Mononuclear cell (primary cell): ENCODE results near the gene FANCE. TPM values are rescaled to one million over a fixed set of nuclear protein-coding genes. Genes with fewer than 3 reads are reported as not detected.
"Not testable (repeated sequence)": the region's sequence is repeated elsewhere in the genome, so short reads cannot be mapped to it uniquely, and the experiment has no call there.

Experiments
- H3K27me3 ChIP-seq: 2 replicates; pipeline ENCODE4 v1.6.0; 2011; ENCODE audit warnings: low read length, control low read depth; ENCODE audit not compliant: insufficient read depth
- H3K4me1 ChIP-seq: 2 replicates; pipeline ENCODE4 v1.5.1; 2011; ENCODE audit warnings: mild to moderate bottlenecking, low read length, control low read depth; ENCODE audit not compliant: insufficient read depth
- H3K4me3 ChIP-seq: 2 replicates; pipeline ENCODE4 v1.5.1; 2011; ENCODE audit warnings: mild to moderate bottlenecking, low read length, moderate library complexity
- H3K9me3 ChIP-seq: 2 replicates; pipeline ENCODE4 v1.5.1; 2011; ENCODE audit warnings: low read depth, mild to moderate bottlenecking, control low read depth, low read length
- total RNA-seq: library from RNA; depleted of rRNA; stranded (reverse); fragments of >200 nt; gene quantifications from one replicate; pipeline ENCODE4 v1.2.3, GENCODE V29; 2012

Gene FANCE
- total RNA-seq, 1 donor, result 1.4 TPM

DNA sequence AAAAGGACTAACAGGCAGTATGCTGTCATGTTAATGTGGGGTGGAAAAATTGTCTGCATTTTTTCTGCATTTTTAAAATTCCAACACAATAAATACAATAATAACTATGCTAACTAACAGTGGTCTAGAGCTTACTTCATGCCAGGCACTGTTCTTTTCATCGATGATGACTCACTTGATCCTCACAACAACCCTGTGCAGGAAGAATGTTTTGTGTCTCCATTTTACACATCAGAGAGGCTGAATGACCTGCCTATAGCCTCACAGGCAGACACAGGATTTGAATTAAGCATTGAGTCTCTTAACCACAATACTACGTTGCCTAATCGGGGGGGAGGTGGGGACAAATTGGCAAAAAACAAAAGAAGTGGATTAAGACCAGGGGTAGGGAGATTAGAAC, 26.9 kb upstream of the FANCE start:
- Histone ChIP-seq H3K27me3 (no peaks in the 10 kb centered on the region), H3K4me1 (peaks cover 15% of the 10 kb centered on the region), H3K4me3 (no peak overlapping the region), H3K9me3 (peaks cover 15% of the 10 kb centered on the region)

DNA sequence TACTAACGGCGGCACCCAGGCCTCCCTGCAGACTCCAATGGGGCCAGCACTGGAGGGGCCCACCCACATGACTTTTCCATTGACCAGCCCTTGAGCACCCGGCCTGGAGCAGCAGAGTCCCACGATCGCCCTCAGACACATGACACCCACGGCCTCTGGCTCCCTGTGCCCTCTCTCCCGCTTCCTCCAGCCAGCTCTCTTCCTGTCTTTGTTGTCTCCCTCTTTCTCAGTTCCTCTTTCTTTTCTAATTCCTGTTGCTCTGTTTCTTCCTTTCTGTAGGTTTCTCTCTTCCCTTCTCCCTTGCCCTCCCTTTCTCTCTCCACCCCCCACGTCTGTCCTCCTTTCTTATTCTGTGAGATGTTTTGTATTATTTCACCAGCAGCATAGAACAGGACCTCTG, 26.1 kb upstream of the FANCE start:
- Histone ChIP-seq H3K4me3 (no peak overlapping the region), H3K4me1 (peaks cover 15% of the 10 kb centered on the region), H3K9me3 (peaks cover 15% of the 10 kb centered on the region), H3K27me3 (no peaks in the 10 kb centered on the region)

DNA sequence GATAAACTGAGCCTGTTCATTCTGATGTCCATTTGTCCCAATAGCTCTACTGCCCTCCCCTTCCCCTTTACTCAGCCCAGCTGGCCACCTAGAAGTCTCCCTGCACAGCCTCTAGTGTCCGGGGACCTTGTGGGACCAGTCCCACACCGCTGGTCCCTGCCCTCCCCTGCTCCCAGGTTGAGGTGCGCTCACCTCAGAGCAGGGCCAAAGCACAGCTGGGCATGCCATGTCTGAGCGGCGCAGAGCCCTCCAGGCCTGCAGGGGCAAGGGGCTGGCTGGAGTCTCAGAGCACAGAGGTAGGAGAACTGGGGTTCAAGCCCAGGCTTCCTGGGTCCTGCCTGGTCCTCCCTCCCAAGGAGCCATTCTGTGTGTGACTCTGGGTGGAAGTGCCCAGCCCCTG, 24.7 kb upstream of the FANCE start:
- H3K4me1 ChIP-seq, result peaks cover 15% of the 10 kb centered on the region
- H3K27me3 ChIP-seq, result no peaks in the 10 kb centered on the region
- peaks cover 15% of the 10 kb centered on the region for H3K9me3 ChIP-seq
- no peak overlapping the region for H3K4me3 ChIP-seq

DNA sequence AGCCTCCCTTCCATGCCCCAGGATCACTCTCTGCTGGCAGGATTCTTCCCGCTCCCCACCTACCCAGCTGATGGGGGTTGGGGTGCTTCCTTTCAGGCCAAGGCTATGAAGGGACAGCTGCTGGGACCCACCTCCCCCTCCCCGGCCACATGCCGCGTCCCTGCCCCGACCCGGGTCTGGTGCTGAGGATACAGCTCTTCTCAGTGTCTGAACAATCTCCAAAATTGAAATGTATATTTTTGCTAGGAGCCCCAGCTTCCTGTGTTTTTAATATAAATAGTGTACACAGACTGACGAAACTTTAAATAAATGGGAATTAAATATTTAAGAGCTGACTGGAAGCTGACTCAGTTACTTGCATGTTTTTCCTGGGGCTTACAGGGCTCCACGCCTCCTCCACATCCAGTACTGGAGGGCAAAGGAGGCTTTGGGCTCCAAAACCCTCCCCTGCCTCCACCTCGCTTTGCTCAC, 24.3 kb upstream of the FANCE start:
- Histone ChIP-seq H3K4me3 (no peak overlapping the region), H3K9me3 (peaks cover 15% of the 10 kb centered on the region), H3K4me1 (peaks cover 15% of the 10 kb centered on the region), H3K27me3 (no peaks in the 10 kb centered on the region)

DNA sequence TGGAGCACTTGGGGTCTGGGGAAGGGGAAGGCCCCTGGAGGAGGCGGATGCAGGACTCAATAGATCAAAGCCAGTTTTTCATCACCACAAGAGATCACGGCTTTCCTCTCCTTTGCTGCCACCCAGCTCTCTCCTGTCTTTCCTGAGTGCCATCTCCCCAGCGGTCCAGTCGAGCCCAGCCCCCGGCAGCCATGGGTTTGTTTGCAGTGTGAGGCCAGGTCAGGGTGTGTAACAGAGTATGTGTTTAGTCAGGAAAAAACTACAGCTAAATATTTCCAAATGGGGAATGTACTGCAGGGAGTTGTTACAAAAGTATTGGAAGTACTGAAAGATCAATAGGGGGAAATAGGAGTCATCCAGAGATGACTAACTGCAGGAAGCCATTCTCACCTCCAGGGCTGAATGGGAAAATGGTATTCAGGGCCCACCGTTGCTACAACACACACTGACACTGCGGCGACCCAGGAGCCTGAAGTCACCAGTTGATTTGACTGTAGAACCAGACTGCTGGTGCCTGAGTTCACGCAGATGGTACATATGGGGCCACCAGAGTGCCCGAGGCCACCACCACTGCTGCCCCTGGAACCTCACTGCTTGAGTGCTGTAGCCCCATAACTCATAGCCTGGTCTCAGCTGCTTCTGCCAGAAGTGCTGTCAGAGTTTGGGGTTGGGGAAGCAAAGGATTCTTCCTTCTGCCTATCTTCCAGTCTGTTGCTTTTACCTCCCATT, 23.6 kb upstream of the FANCE start:
- no peaks in the 10 kb centered on the region for H3K27me3 ChIP-seq
- H3K9me3 ChIP-seq, result peaks cover 15% of the 10 kb centered on the region
- H3K4me3 ChIP-seq, result no peak overlapping the region
- peaks cover 15% of the 10 kb centered on the region for H3K4me1 ChIP-seq

DNA sequence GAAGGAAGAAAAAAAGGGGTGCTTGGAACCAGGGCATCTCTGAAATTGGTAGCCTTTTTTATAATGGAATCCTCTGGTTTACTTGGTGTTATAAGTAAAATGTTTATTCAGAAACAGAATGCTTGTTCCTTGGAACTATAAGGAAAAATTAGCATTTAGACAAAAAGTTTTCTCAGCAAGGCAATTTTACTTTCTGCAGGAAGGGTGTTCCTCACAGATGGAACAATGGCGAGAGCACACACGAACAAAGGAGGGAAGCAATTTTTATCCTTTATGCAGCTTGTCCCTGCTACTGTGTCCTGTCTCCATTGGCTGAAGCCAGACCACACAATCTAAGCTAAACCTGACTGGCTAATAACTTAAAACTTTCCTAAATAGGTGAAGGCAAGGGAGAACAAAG, 22.7 kb upstream of the FANCE start:
- no peaks in the 10 kb centered on the region for H3K27me3 ChIP-seq
- H3K4me3 ChIP-seq, result no peak overlapping the region
- peaks cover 15% of the 10 kb centered on the region for H3K9me3 ChIP-seq
- peaks cover 15% of the 10 kb centered on the region for H3K4me1 ChIP-seq

DNA sequence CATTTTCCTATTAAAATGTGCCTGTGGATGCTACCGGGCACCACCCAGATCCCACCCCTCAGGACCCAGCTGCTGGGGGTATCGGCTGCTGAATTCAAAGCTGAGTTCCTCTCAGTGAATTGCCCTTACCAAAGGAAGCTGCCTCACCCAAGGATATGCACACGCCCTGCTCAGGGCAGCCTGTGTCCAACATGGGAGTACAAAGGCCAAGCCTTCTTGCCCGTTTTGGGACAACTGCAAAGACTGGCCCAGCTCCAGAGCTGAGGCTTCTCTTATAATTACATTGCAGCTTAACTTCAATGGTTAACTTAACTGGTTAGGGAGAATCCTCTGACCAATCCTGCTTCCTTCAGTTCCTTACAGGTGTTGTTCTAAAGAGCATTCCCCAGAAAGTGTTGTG, 19.8 kb upstream of the FANCE start:
- Histone ChIP-seq H3K4me1 (no peaks in the 10 kb centered on the region), H3K4me3 (no peak overlapping the region), H3K27me3 (no peaks in the 10 kb centered on the region), H3K9me3 (peaks cover 15% of the 10 kb centered on the region)

DNA sequence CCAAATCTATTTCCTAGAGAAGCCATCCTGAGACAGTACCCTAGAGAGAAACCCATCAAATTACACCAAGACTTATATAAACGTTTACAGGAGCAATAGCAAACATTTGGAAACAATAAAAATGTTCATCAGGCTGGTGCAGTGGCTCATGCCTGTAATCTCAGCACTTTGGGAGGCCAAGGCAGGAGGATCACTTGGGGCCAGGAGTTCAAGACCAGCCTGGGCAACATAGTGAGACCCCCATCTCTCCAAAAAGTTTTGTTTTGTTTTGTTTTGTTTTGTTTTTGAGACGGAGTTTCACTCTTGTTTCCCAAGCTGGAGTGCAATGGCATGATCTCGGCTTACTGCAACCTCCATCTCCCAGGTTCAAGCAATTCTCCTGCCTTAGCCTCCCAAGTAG, 19.4 kb upstream of the FANCE start:
- not testable (repeated sequence) for H3K4me3 ChIP-seq, H3K27me3 ChIP-seq, H3K4me1 ChIP-seq
- peaks cover 15% of the 10 kb centered on the region for H3K9me3 ChIP-seq

DNA sequence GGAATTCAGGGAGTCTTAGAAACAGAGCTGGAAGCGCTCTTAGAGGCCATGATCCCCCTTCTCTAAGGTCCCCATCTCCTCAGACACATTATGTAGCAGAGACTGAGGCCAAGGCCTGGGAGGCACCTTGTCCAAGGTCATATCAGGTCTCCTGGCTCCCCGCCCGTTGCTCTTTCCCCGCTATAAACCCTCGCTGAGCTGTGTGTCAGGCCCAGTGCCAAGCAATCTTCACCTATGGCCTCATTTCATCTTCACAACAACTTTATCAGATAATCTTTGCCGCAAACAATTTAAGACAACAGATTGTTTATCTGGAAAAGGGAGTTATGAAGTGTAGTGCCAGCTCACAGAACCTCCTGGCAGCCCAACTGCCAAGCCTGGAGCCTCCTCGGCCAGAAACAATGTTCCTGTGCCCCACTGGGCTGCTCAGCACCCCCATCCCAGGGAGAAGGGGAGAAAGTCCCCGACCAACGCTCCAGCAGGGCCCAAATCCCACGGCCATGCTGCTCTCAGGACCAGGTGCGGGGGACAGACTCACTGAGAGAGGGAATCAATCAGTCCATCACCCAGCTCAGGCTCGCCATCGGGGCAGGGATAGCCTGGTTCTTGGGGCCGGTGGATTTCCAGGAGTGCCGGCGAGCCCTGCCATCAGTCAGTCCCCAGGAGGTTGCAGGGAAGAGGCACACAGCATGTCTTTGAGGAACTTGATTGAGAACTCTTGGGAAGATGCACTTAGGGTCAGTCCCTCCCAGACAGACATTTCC, 16.9 kb upstream of the FANCE start:
- H3K4me3 ChIP-seq, result no peak overlapping the region
- no peaks in the 10 kb centered on the region for H3K27me3 ChIP-seq
- H3K4me1 ChIP-seq, result no peaks in the 10 kb centered on the region
- peaks cover under 1% of the 10 kb centered on the region for H3K9me3 ChIP-seq

DNA sequence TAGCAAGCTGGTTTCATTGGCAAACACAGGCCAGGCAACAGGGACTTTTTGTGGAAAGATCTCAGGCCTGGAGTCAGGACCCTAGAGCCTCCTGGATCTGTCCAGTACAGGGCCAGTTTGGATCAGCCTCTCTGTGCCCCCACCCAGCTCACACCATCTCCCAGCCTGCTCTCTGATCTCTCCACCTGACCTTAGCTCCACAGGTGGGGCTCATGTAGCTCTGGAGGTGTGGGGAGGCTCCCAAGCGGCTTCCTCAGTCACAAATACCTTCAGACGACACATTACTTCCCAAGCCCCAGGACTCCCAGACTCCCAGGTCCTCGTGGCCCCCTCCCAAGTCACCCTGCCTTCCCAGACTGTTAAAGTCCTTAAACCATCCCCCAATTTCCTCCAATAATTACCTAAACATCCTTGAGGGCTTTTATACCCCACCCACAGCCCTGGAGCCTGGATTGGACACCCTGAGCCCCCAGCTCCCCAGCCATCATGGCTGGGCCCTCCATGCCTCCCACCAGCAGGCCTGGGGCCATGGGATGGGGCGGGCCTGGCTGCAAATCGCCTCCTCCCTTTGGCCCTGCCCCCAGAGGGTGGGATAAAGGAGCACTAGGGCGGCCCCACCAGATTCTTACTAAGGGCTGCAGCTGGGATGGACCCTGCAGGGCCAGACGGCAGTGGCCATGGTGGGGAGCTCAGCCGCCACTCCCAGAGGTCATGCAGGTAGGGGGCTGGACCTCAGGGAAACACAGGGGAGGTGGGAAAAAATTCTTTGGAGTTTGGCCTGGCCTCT, 15.9 kb upstream of the FANCE start:
- Histone ChIP-seq H3K9me3 (no peaks in the 10 kb centered on the region), H3K27me3 (no peaks in the 10 kb centered on the region), H3K4me1 (no peaks in the 10 kb centered on the region), H3K4me3 (no peak overlapping the region)

DNA sequence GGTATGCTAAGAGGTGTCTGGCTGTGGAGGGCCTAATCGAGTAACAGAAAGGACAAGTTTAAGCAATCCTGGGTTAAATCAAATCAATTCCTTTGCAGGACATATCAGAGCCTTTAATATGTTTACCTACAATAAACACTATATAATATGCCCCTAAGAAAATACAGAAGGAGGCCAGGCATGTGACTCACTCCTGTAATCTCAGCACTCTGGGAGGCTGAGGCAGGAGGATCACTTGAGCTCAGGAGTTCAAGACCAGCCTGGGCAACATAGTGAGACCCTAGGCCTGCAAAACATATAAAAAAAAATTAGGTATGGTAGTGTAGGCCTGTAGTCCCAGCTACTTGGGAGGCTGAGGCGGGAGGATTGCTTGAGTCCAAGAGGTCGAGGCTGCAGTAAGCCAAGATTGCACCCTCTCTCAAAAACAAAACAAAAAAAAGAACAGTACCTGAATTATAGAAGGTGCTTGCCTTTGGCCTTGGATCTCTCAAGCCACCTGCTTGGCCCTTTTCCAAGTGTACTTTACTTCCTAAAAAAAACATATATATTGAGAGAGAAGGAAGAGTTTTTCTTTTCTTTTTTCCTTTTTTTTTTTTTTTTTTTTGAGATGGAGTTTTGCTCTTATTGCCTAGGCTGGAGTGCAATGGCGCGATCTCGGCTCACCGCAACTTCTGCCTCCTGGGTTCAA, 13.6 kb upstream of the FANCE start:
- H3K27me3 ChIP-seq, H3K9me3 ChIP-seq, H3K4me1 ChIP-seq, H3K4me3 ChIP-seq: not testable (repeated sequence)

DNA sequence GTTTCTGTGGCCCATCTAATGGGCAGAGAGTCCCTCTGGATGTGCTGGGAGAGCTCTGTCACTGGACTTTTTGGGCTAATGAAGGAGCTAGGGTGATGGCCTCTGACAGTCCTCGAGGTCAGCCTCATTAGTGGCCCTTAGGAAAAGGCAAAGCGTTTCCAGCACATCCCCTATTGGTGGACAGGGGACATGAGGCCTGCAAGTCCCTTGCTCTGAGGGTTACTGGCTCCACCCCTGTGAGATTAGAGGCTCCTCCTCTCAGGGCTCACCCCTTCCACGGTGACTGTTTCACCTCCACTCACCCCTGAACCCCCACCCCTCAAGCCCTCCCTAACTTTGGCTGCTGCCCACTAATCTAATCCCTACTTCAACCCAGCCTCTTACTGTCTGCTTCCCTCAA, 12.8 kb upstream of the FANCE start:
- Histone ChIP-seq H3K4me3 (no peak overlapping the region), H3K4me1 (no peaks in the 10 kb centered on the region), H3K27me3 (no peaks in the 10 kb centered on the region), H3K9me3 (no peaks in the 10 kb centered on the region)

DNA sequence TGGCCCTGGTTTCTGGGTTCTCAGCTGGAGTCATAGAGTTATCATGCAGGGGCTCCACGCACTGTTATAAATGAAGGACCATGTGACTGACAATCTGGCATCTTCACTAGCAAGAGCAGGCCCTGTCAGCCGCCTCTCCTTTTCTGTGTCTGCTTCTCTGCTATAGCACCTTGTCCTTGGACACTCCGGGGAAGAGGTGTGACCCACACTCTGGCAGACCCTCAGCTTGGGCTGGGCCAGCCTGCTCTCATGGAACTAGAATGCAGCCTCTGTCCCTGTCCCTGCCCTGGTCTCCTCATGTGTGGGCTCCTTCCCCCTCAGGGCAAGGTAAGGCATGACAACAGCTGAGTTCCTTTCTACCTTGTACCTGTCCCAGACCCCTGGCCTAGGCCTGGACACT, 10.9 kb upstream of the FANCE start:
- H3K9me3 ChIP-seq, result no peaks in the 10 kb centered on the region

DNA sequence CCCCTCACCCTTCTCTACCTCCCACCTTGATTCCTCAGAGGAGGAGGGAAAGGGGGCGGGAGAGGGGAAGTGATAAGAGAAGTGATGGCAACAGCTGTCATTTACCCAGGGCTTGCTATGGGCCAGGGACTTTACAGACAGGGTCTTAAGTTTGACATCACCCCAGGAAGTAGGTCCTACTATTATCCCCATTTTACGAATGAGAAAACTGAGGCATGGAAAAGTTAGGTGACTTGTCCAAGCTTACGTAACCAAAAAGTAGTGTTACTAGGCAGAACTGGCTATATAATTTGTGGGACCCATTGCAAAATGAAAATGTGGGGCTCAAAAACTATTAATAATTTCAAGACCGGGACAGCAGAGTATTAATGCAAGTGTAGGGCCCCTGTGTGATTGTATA, 10.5 kb upstream of the FANCE start:
- H3K27me3 ChIP-seq, result no peaks in the 10 kb centered on the region
- H3K4me1 ChIP-seq, result peaks cover 4% of the 10 kb centered on the region
- no peaks in the 10 kb centered on the region for H3K9me3 ChIP-seq
- no peak overlapping the region for H3K4me3 ChIP-seq

More for the DNA sequence above, 10.9 kb upstream of the FANCE start:
- no peak overlapping the region for H3K4me3 ChIP-seq
- H3K27me3 ChIP-seq, result no peaks in the 10 kb centered on the region
- H3K4me1 ChIP-seq, result peaks cover 4% of the 10 kb centered on the region

DNA sequence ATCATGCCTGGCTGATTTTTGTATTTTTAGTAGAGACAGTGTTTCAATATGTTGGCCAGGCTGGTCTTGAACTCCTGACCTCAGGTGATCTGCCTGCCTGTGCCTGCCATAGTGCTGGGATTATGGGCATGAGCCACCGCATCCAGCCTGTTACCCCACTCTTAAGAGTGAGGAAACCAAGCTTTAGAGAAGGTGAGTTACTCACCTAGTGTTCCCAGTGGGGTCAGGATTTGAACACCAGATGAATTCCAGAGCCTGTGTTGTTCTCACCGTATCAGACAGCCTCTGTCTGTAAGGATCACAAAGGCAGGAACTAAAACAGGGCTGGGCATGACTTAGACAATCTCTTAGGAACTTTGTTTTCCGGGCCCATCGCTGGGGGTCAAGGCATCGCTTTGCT, 9.4 kb upstream of the FANCE start:
- H3K27me3 ChIP-seq, result no peaks in the 10 kb centered on the region
- peaks cover 4% of the 10 kb centered on the region for H3K4me1 ChIP-seq
- H3K4me3 ChIP-seq, result no peak overlapping the region
- no peaks in the 10 kb centered on the region for H3K9me3 ChIP-seq
